ENCODE results near the gene GKN1. TPM values are rescaled to one million over a fixed set of nuclear protein-coding genes. Genes with fewer than 3 reads are reported as not detected.

The GKN1 gene
- total RNA-seq, 1 experiment from 2014 or later, result not detected

DNA sequence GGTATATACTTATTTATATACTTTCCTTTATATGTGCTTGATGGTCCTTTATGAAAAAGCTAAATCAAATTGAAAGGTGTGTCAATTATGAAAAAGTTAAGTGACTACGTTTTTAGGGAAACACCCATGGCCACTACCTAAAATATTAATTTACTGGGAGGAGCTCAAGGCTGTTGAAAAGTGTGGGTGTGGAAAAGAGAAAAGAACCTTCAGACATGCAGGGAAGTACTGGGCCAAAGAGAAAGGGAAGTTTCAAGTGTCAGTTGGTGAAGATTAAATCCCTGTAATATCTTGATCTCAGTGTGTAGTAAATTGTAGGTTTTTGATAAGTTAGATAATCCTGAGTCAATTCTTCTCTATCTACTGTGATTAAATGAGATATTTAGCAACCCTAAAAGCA lies 6.2 kb upstream of the GKN1 start:
- H3K9me3 ChIP-seq (ENCODE audit: control insufficient read depth, low read depth, low read length), result no peaks in the 10 kb centered on the region
- Mint-ChIP-seq H3K27ac (no peak overlapping the region), H3K9me3 (no peaks in the 10 kb centered on the region), H3K4me1 (no peaks in the 10 kb centered on the region), H3K36me3 (ENCODE audit: insufficient read depth in 1 of 3, low read depth in 3 of 3) (no peaks in the 10 kb centered on the region), H3K4me3 (no peak overlapping the region), H3K27me3 (ENCODE audit: low read depth) (peaks cover 3% of the 10 kb centered on the region)
- no peak overlapping the region for H3K27ac ChIP-seq (ENCODE audit: insufficient read length, low read depth, low read length)
- H3K18ac ChIP-seq (ENCODE audit: insufficient read length, low read depth, low read length), result no peak overlapping the region
- no peak overlapping the region for H2BK20ac ChIP-seq (ENCODE audit: low read depth, low read length, poor library complexity, severe bottlenecking)
- H3K14ac ChIP-seq (ENCODE audit: insufficient read depth, low read length), result no peak overlapping the region
- no peak overlapping the region for H3K9ac ChIP-seq (ENCODE audit: extremely low read depth, insufficient read length, low read length)
- H4K5ac ChIP-seq (ENCODE audit: insufficient read length, low read depth, low read length), result no peak overlapping the region
- H2AFZ ChIP-seq (ENCODE audit: low read length), result no peak overlapping the region
- DNase-seq, result no peak
- H4K20me1 ChIP-seq (ENCODE audit: control insufficient read depth, insufficient read depth, insufficient read length), result no peaks in the 10 kb centered on the region
- no peak overlapping the region for H2AK5ac ChIP-seq (ENCODE audit: insufficient read length, low read length)
- no peak overlapping the region for H2BK120ac ChIP-seq (ENCODE audit: low read depth, low read length, poor library complexity, severe bottlenecking)
- no peak overlapping the region for H3K56ac ChIP-seq (ENCODE audit: insufficient read length, low read depth, low read length)
- H4K91ac ChIP-seq (ENCODE audit: insufficient read length, low read depth, low read length), result no peak overlapping the region
- no peaks in the 10 kb centered on the region for H3K4me1 ChIP-seq (ENCODE audit: insufficient read depth, low read length)
- H4K8ac ChIP-seq (replicated peaks; ENCODE audit: insufficient read length, low read depth, low read length), result no peak overlapping the region
- H3K79me1 ChIP-seq (ENCODE audit: insufficient read depth, low read depth, low read length, poor library complexity, severe bottlenecking), result no peaks in the 10 kb centered on the region
- TF ChIP-seq, protein P1, sequence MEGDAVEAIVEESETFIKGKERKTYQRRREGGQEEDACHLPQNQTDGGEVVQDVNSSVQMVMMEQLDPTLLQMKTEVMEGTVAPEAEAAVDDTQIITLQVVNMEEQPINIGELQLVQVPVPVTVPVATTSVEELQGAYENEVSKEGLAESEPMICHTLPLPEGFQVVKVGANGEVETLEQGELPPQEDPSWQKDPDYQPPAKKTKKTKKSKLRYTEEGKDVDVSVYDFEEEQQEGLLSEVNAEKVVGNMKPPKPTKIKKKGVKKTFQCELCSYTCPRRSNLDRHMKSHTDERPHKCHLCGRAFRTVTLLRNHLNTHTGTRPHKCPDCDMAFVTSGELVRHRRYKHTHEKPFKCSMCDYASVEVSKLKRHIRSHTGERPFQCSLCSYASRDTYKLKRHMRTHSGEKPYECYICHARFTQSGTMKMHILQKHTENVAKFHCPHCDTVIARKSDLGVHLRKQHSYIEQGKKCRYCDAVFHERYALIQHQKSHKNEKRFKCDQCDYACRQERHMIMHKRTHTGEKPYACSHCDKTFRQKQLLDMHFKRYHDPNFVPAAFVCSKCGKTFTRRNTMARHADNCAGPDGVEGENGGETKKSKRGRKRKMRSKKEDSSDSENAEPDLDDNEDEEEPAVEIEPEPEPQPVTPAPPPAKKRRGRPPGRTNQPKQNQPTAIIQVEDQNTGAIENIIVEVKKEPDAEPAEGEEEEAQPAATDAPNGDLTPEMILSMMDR (conservative IDR thresholded peaks at IDR 0.05), result no peak
- H2BK15ac ChIP-seq (ENCODE audit: low read depth, low read length), result no peak overlapping the region
- H3T11ph ChIP-seq (ENCODE audit: low read length), result no peak overlapping the region
- H3K23ac ChIP-seq (ENCODE audit: insufficient read length, low read depth, low read length), result no peak overlapping the region
- no peaks in the 10 kb centered on the region for H3K79me2 ChIP-seq (ENCODE audit: insufficient read depth, low read length)
- H3K4me2 ChIP-seq (ENCODE audit: insufficient read depth, insufficient read length, low read length), result no peak overlapping the region
- H3K4ac ChIP-seq (ENCODE audit: low read depth, low read length), result no peak overlapping the region
- H3K27me3 ChIP-seq (ENCODE audit: insufficient read depth, low read length), result no peaks in the 10 kb centered on the region
- no peaks in the 10 kb centered on the region for H3K23me2 ChIP-seq (ENCODE audit: insufficient read length, low read depth, low read length, poor library complexity, severe bottlenecking)
- H2BK5ac ChIP-seq (ENCODE audit: insufficient read length, low read length), result no peak overlapping the region
- no peak overlapping the region for H2BK12ac ChIP-seq (ENCODE audit: insufficient read length, low read depth, low read length)
- no CpG with 5 or more reads among the region's 1 CpG for WGBS (ENCODE audit: extremely low coverage, insufficient read length, low lambda C conversion rate)
